Prostate gland (tissue), 2 donors: ENCODE measurements around the gene ZNF575. TPM values are rescaled to one million over a fixed set of nuclear protein-coding genes. Genes with fewer than 3 reads are reported as not detected.

Experiments
- DNase-seq: peaks from one replicate; pipeline ENCODE4 v3.0.0-alpha.2; 2019; ENCODE audit warnings: low spot score
- H3K27ac ChIP-seq, 2 donors: fragments of 200-600 bp; sonication (generic); 2 replicates each; pipeline ENCODE4 v1.5.1; 2017 to 2019
- H3K27me3 ChIP-seq: fragments of 200-600 bp; sonication (generic); replicated peaks from 2 replicates; pipeline ENCODE4 v1.5.1; 2019; ENCODE audit not compliant: insufficient read depth
- H3K36me3 ChIP-seq, 2 donors: fragments of 200-600 bp; sonication (generic); 1 replicate in 1 of 2; 2 replicates in 1 of 2; pipeline versions ENCODE4 v1.5.1 to v1.8.1; 2017 to 2019
- H3K4me1 ChIP-seq: fragments of 200-600 bp; sonication (generic); replicated peaks from 2 replicates; pipeline ENCODE4 v1.5.1; 2019
- H3K4me3 ChIP-seq, 2 donors: fragments of 200-600 bp; sonication (generic); 2 replicates each; pipeline ENCODE4 v1.5.1; 2017 to 2019
- H3K9me3 ChIP-seq: fragments of 200-600 bp; sonication (generic); 2 replicates; pipeline ENCODE4 v1.5.1; 2017
- CTCF ChIP-seq, 4 experiments: fragments of 200-600 bp in 2 of 4; fragments of 450-650 bp in 2 of 4; sonication (generic) in 2 of 4; IDR thresholded peaks; 1 replicate in 3 of 4; 2 replicates in 1 of 4; pipeline ENCODE4 v1.5.1; 2016 to 2019; ENCODE audit warnings: antibody characterized with exemption in 4 of 4, mild to moderate bottlenecking in 2 of 4, moderate library complexity in 2 of 4
- POLR2A ChIP-seq: fragments of 450-650 bp; IDR thresholded peaks from one replicate; pipeline ENCODE4 v1.6.1; 2016; ENCODE audit warnings: antibody characterized with exemption, mild to moderate bottlenecking
- POLR2AphosphoS5 ChIP-seq: sonication (generic); formaldehyde crosslinking; IDR thresholded peaks from one replicate; pipeline ENCODE4 v1.6.1; 2017; ENCODE audit warnings: antibody characterized with exemption
- WGBS: methylation state at CpG from one replicate; pipeline ENCODE4 v1.1.5; 2018; 5-methylcytosine and 5-hydroxymethylcytosine counted together
- intact Hi-C: fragments of 100-400 bp; cut with DNase I; formaldehyde crosslinking; loops from one replicate; pipeline ENCODE4 v1.14.2; 2022
- total RNA-seq, 2 donors: library from RNA; depleted of rRNA; stranded (reverse); fragments of >200 nt; gene quantifications; one replicate each; pipeline ENCODE4 v1.1.0, GENCODE V29; 2016

ZNF575 gene
- total RNA-seq, 2 donors from 2014 or later: 2.0 TPM; not detected in 1

GRCh38 chr19:43548706-43549105 lies 15.7 kb downstream of the ZNF575 start:
- H3K36me3 ChIP-seq: peaks cover 7 to 15% of the 10 kb centered on the region in 2 donors
- WGBS: 90% methylated on average over 2 of the region's 2 CpGs
- intact Hi-C loops: no loop called here

GRCh38 chr19:43551399-43552197 lies 18.6 kb downstream of the ZNF575 start:
- H3K27ac ChIP-seq: no peak overlapping the region
- intact Hi-C loops: no loop called here
- no peaks in the 10 kb centered on the region for H3K9me3 ChIP-seq
- no peaks in the 10 kb centered on the region for H3K4me1 ChIP-seq
- 96% methylated on average over 23 of the region's 23 CpGs for WGBS
- no peak for TF ChIP-seq POLR2AphosphoS5
- no peak for TF ChIP-seq CTCF (IDR thresholded peaks at IDR 0.05)
- TF ChIP-seq POLR2A: no peak
- no peak overlapping the region for H3K4me3 ChIP-seq
- no peaks in the 10 kb centered on the region for H3K27me3 ChIP-seq
- no peak for DNase-seq
- H3K36me3 ChIP-seq: peaks cover 6 to 11% of the 10 kb centered on the region in 2 donors

More at GRCh38 chr19:43548706-43549105, 15.7 kb downstream of the ZNF575 start:
- H3K4me3 ChIP-seq: no peak overlapping the region
- no peak overlapping the region for H3K27ac ChIP-seq
- no peaks in the 10 kb centered on the region for H3K27me3 ChIP-seq
- no peaks in the 10 kb centered on the region for H3K9me3 ChIP-seq
- DNase-seq: no peak
- no peaks in the 10 kb centered on the region for H3K4me1 ChIP-seq
- no peak for TF ChIP-seq POLR2A
- TF ChIP-seq CTCF (IDR thresholded peaks at IDR 0.05): no peak
- TF ChIP-seq POLR2AphosphoS5: no peak

- no peak for DNase-seq
- Histone ChIP-seq H3K36me3 (peaks cover 6 to 11% of the 10 kb centered on the region in 2 donors), H3K27ac (no peak overlapping the region), H3K9me3 (no peaks in the 10 kb centered on the region), H3K4me1 (no peaks in the 10 kb centered on the region), H3K4me3 (no peak overlapping the region), H3K27me3 (no peaks in the 10 kb centered on the region)
- no peak for TF ChIP-seq POLR2AphosphoS5
- TF ChIP-seq CTCF (IDR thresholded peaks at IDR 0.05): no peak
- TF ChIP-seq POLR2A: no peak
- 86% methylated on average over 3 of the region's 3 CpGs for WGBS
- intact Hi-C loops: no loop called here
Measured at GRCh38 chr19:43552198-43552450, 19.1 kb downstream of the ZNF575 start.

GRCh38 chr19:43552616-43553015 lies 19.6 kb downstream of the ZNF575 start:
- Histone ChIP-seq H3K27ac (no peak overlapping the region), H3K9me3 (no peaks in the 10 kb centered on the region), H3K36me3 (peaks cover 6 to 11% of the 10 kb centered on the region in 2 donors), H3K4me3 (no peak overlapping the region), H3K4me1 (no peaks in the 10 kb centered on the region), H3K27me3 (no peaks in the 10 kb centered on the region)
- TF ChIP-seq CTCF (IDR thresholded peaks at IDR 0.05): no peak
- no peak for TF ChIP-seq POLR2A
- TF ChIP-seq POLR2AphosphoS5: no peak
- 96% methylated on average over 3 of the region's 3 CpGs for WGBS
- DNase-seq: no peak
- intact Hi-C loops: no loop called here

- no peak for TF ChIP-seq POLR2AphosphoS5
- no peak for TF ChIP-seq CTCF (IDR thresholded peaks at IDR 0.05)
- no peak for TF ChIP-seq POLR2A
- Histone ChIP-seq H3K27ac (no peak overlapping the region), H3K27me3 (no peaks in the 10 kb centered on the region), H3K4me1 (no peaks in the 10 kb centered on the region), H3K9me3 (no peaks in the 10 kb centered on the region), H3K36me3 (peaks cover 6 to 11% of the 10 kb centered on the region in 2 donors), H3K4me3 (no peak overlapping the region)
- DNase-seq: no peak
- intact Hi-C loops: no loop called here
- 86% methylated on average over 4 of the region's 4 CpGs for WGBS
Measured at GRCh38 chr19:43553656-43554055, 20.7 kb downstream of the ZNF575 start.
